ENCODE data around the gene FTSJ3.

- TF ChIP-seq CTCF (conservative IDR thresholded peaks at IDR 0.05 in 1 of 2, IDR thresholded peaks at IDR 0.05 in 1 of 2; ENCODE audit: low read depth in 1 of 2, low read length in 2 of 2) = no peak
- no peak for TF ChIP-seq EZH2 (IDR thresholded peaks at IDR 0.05; ENCODE audit: low read length, missing control alignments)
Observed at GRCh38 chr17:63837962-63838600, 10.6 kb upstream of the FTSJ3 start.
